ENCODE data around the gene ATP13A3.
"Not testable (repeated sequence)": the region's sequence is repeated elsewhere in the genome, so short reads cannot be mapped to it uniquely, and the experiment has no call there.

Gene ATP13A3

GRCh38 chr3:194486540-194487288, at the start of gene ATP13A3:
ATP13A3 (minus strand) TSS chr3:194487002; CDS start chr3:194462190, 24,812 bp downstream.
- DNase-seq, result peak; percentile 87

- not testable (repeated sequence) for DNase-seq
These were observed 48.4 kb upstream of the ATP13A3 start for GRCh38 chr3:194535199-194535598.

- no peak for DNase-seq
These were observed 47.4 kb upstream of the ATP13A3 start for GRCh38 chr3:194534243-194534642.

- no peak for DNase-seq
These were observed 45.8 kb upstream of the ATP13A3 start for GRCh38 chr3:194532591-194532990.

- no peak for DNase-seq
These were observed 40.9 kb upstream of the ATP13A3 start for GRCh38 chr3:194527726-194528125.

GRCh38 chr3:194526164-194526563, 39.4 kb upstream of the ATP13A3 start:
- no peak for DNase-seq

GRCh38 chr3:194522579-194523046, 35.8 kb upstream of the ATP13A3 start:
- DNase-seq, result no peak

- no peak for DNase-seq
These were observed 34.9 kb upstream of the ATP13A3 start for GRCh38 chr3:194521510-194522260.

- not testable (repeated sequence) for DNase-seq
These were observed 33.9 kb upstream of the ATP13A3 start for GRCh38 chr3:194520682-194521162.

GRCh38 chr3:194520201-194520600, 33.4 kb upstream of the ATP13A3 start:
- not testable (repeated sequence) for DNase-seq

GRCh38 chr3:194518652-194519051, 31.9 kb upstream of the ATP13A3 start:
- no peak for DNase-seq

- no peak for DNase-seq
These were observed 30.5 kb upstream of the ATP13A3 start for GRCh38 chr3:194517333-194517732.

GRCh38 chr3:194514626-194515025, 27.8 kb upstream of the ATP13A3 start:
- DNase-seq, result no peak

GRCh38 chr3:194512895-194513601, 26.2 kb upstream of the ATP13A3 start:
- no peak for DNase-seq

GRCh38 chr3:194508491-194509453, 22.0 kb upstream of the ATP13A3 start:
- no peak for DNase-seq

- DNase-seq, result no peak
These were observed 20.8 kb upstream of the ATP13A3 start for GRCh38 chr3:194507571-194507970.

- no peak for DNase-seq
These were observed 19.1 kb upstream of the ATP13A3 start for GRCh38 chr3:194505791-194506415.

- DNase-seq, result no peak
These were observed 18.1 kb upstream of the ATP13A3 start for GRCh38 chr3:194504861-194505260.

- no peak for DNase-seq
These were observed 17.3 kb upstream of the ATP13A3 start for GRCh38 chr3:194504146-194504545.

- DNase-seq, result no peak
These were observed 16.3 kb upstream of the ATP13A3 start for GRCh38 chr3:194503081-194503531.

- no peak for DNase-seq
These were observed 13.4 kb upstream of the ATP13A3 start for GRCh38 chr3:194500198-194500597.
